MM.1S (cell line): ENCODE data around the gene FOSB.
"Not testable (repeated sequence)": the region's sequence is repeated elsewhere in the genome, so short reads cannot be mapped to it uniquely, and the experiment has no call there.

ENCODE experiments used
- DNase-seq: peaks from one replicate; pipeline ENCODE4 v3.0.0-alpha.2; 2015
- H2AFZ ChIP-seq: fragments of 300-600 bp; sonication (generic); 2 replicates; pipeline ENCODE4 v1.6.0; 2016; ENCODE audit warnings: antibody characterized with exemption, low read length
- H3F3A ChIP-seq: fragments of 300-600 bp; sonication (generic); 2 replicates; pipeline ENCODE4 v1.6.1; 2016; ENCODE audit warnings: mild to moderate bottlenecking, antibody characterized with exemption, low read length, moderate library complexity, mixed read lengths; ENCODE audit not compliant: insufficient read depth
- H3K27ac ChIP-seq: fragments of 300-600 bp; sonication (generic); 2 replicates; pipeline ENCODE4 v1.5.1; 2016; ENCODE audit warnings: mild to moderate bottlenecking, low read length
- H3K27me3 ChIP-seq: fragments of 300-600 bp; sonication (generic); replicated peaks from 2 replicates; pipeline ENCODE4 v1.6.0; 2016; ENCODE audit warnings: low read length; ENCODE audit not compliant: insufficient read depth
- H3K36me3 ChIP-seq: fragments of 300-600 bp; sonication (generic); replicated peaks from 2 replicates; pipeline ENCODE4 v1.6.1; 2016; ENCODE audit warnings: mild to moderate bottlenecking, low read length, mixed read lengths; ENCODE audit not compliant: insufficient read depth
- H3K4me1 ChIP-seq: fragments of 300-600 bp; sonication (generic); 2 replicates; pipeline ENCODE4 v1.6.1; 2016; ENCODE audit warnings: low read length, mixed read lengths
- H3K4me2 ChIP-seq: fragments of 300-600 bp; sonication (generic); 2 replicates; pipeline ENCODE4 v1.6.0; 2016; ENCODE audit warnings: low read depth, low read length
- H3K4me3 ChIP-seq: fragments of 300-600 bp; sonication (generic); 2 replicates; pipeline ENCODE4 v1.5.1; 2016; ENCODE audit warnings: low read length, mixed read lengths
- H3K79me2 ChIP-seq: fragments of 300-600 bp; sonication (generic); 2 replicates; pipeline ENCODE4 v1.6.1; 2016; ENCODE audit warnings: mixed run types, low read length, mixed read lengths
- H3K9ac ChIP-seq: fragments of 300-600 bp; sonication (generic); 2 replicates; pipeline ENCODE4 v1.6.1; 2016; ENCODE audit warnings: low read length, mixed read lengths
- H3K9me2 ChIP-seq: fragments of 300-600 bp; sonication (generic); replicated peaks from 2 replicates; pipeline ENCODE4 v1.6.1; 2016; ENCODE audit warnings: mild to moderate bottlenecking, low read length, mixed read lengths; ENCODE audit not compliant: insufficient read depth
- H3K9me3 ChIP-seq: fragments of 300-600 bp; sonication (generic); replicated peaks from 2 replicates; pipeline ENCODE4 v1.6.1; 2016; ENCODE audit warnings: mild to moderate bottlenecking, low read length, mixed read lengths; ENCODE audit not compliant: insufficient read depth
- H4K20me1 ChIP-seq: fragments of 300-600 bp; sonication (generic); 2 replicates; pipeline ENCODE4 v1.6.1; 2016; ENCODE audit warnings: mild to moderate bottlenecking, low read length, moderate library complexity, mixed read lengths; ENCODE audit not compliant: insufficient read depth
- EZH2 ChIP-seq: fragments of 300-600 bp; sonication (generic); optimal IDR thresholded peaks from 2 replicates; pipeline ENCODE3; 2017; ENCODE audit warnings: low read depth, mild to moderate bottlenecking, antibody characterized with exemption, low read length, mixed read lengths
- EZH2phosphoT487 ChIP-seq: fragments of 300-600 bp; sonication (generic); IDR thresholded peaks from 2 replicates; pipeline ENCODE4 v1.6.1; 2018; ENCODE audit warnings: antibody characterized with exemption, low read length
- TF ChIP-seq, protein P1 (sequence below): fragments of 300-600 bp; sonication (generic); IDR thresholded peaks from 2 replicates; pipeline ENCODE4 v1.5.1; 2016; ENCODE audit warnings: antibody characterized with exemption, low read length, mixed read lengths

FOSB gene

DNA sequence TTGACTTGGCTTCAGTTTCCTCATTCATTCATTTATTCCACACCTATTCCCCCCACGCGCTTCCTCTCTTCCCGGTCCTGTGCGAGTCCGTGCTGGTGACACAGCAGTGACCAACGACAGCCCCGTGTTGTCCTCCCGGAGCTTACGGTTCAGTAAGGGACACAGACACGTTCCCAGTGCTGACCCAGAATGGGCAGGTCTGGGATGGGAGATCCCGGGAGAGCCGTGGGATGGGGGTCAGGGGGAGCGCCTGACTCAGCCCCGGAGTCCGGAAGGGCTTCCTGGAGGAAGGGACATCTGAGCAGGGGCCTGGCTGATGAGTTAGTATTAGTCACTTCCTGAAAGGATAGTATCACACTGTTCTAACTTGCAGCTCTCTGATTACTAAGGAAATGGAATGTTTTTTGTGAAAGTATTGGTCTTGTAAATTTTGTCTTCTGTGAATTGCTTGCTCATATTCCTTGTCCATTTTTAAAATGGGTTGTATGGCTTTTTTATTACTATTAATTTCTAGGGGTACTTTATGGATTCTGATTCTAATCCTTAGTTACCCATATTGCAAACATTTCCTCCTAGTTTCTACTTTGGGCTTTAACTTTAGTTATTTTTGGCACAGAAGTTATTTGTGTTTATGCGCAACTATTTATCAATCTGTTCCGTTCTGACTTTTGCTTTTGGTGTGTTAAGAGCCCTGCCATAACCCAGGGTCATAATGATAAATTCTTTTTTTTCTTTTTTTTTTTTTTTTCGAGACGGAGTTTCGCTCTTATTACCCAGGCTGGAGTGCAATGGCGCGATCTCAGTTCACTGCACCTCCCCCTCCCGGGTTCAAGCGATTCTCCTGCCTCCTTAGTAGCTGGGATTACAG is 43.4 kb upstream of the FOSB start:
- TF ChIP-seq EZH2 (no peak), EZH2phosphoT487 (no peak)
- TF ChIP-seq, protein P1, sequence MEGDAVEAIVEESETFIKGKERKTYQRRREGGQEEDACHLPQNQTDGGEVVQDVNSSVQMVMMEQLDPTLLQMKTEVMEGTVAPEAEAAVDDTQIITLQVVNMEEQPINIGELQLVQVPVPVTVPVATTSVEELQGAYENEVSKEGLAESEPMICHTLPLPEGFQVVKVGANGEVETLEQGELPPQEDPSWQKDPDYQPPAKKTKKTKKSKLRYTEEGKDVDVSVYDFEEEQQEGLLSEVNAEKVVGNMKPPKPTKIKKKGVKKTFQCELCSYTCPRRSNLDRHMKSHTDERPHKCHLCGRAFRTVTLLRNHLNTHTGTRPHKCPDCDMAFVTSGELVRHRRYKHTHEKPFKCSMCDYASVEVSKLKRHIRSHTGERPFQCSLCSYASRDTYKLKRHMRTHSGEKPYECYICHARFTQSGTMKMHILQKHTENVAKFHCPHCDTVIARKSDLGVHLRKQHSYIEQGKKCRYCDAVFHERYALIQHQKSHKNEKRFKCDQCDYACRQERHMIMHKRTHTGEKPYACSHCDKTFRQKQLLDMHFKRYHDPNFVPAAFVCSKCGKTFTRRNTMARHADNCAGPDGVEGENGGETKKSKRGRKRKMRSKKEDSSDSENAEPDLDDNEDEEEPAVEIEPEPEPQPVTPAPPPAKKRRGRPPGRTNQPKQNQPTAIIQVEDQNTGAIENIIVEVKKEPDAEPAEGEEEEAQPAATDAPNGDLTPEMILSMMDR = no peak
- H3K9me2 ChIP-seq = no peaks in the 10 kb centered on the region
- no peaks in the 10 kb centered on the region for H3K9me3 ChIP-seq
- H3K9ac ChIP-seq = peak overlapping the region; percentile 75
- H2AFZ ChIP-seq = peak overlapping the region; percentile 70
- peak; percentile 50 for DNase-seq
- H3K27ac ChIP-seq = peak overlapping the region; percentile 93
- H3K4me2 ChIP-seq = peak overlapping the region; percentile 95
- no peaks in the 10 kb centered on the region for H3K36me3 ChIP-seq
- peaks cover 7% of the 10 kb centered on the region; the same call in 1 of the 2 replicates for H3K27me3 ChIP-seq
- H3K4me3 ChIP-seq = peak overlapping the region; percentile 66
- H3K79me2 ChIP-seq = peaks cover 12% of the 10 kb centered on the region
- no peaks in the 10 kb centered on the region for H4K20me1 ChIP-seq
- H3K4me1 ChIP-seq = peaks cover 15% of the 10 kb centered on the region
- peaks cover 38% of the 10 kb centered on the region for H3F3A ChIP-seq

DNA sequence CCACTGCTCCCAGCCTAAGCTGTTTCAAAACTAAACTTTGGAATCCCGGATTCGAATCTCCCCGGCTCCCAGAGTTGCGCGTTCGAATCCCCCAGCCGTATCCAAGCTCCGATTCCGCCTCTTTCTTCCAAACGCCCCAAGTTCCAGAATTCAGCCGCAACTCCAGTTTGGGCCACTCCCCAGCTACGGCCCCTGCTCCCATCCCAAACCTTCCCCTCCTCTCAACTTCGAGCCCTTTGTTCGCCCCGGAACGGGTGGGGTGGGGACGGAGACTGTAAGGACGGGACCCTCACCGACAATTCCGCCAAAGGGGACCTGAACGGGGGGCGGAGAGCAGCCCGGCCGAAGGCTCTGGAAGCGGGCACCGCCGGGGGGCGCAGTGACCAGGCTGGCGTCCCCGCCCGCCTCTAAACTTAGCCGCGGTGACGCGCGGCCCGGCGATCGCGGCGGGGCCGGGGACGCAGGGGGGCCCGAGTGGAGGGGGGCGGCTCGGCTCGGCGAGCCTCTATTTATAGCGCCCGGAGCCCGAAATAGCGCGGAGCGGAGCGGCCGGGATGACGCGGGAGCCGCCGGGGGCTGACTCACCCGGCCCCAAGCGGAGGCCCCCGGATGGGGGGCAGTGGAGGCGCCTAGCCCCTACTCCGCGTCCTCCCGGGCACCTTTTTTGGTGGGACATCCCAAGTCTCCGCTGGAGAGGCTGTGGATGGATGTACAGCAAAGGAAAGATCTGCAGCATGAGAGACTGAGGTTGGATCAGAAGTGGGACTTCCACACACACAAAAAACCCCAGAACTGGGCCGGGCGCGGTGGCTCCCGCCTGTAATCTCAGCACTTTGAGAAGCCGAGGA is 39.2 kb upstream of the FOSB start:
- Histone ChIP-seq H3K9me2 (no peaks in the 10 kb centered on the region), H3K4me3 (peak overlapping the region; percentile 44), H3K9me3 (no peaks in the 10 kb centered on the region), H3K4me2 (peak overlapping the region; percentile 64), H3K27me3 (peaks cover 7% of the 10 kb centered on the region; the same call in 1 of the 2 replicates), H3F3A (peaks cover 28% of the 10 kb centered on the region), H3K9ac (peak overlapping the region; percentile 25; the same call in 1 of the 2 replicates), H3K36me3 (no peaks in the 10 kb centered on the region), H3K4me1 (peaks cover 7% of the 10 kb centered on the region; the same call in 1 of the 2 replicates), H2AFZ (peak overlapping the region; percentile 43; the same call in 1 of the 2 replicates), H3K79me2 (no peaks in the 10 kb centered on the region), H3K27ac (no peak overlapping the region), H4K20me1 (no peaks in the 10 kb centered on the region)
- no peak for DNase-seq
- TF ChIP-seq, protein P1 = peak; percentile 34
- TF ChIP-seq EZH2 = no peak

DNA sequence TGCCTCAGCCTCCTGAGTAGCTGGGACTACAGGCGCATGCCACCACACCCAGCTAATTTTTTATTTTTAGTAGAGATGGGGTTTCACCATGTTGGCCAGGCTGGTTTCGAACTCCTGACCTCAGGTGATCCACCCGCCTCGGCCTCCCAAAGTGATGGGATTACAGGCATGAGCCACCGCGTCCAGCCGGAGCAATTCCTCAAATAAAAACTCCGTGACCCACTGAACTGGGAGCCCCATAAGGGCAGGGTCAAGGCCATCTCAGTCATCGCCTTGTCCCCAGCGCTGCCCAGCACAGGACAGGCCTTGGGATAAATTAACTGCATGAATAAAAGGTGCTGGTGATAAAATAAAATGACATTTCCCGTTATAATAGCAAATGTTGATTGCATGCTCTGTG is 37.9 kb upstream of the FOSB start:
- H2AFZ ChIP-seq, H3K79me2 ChIP-seq, DNase-seq, H3K36me3 ChIP-seq, H3K9ac ChIP-seq, H3K27ac ChIP-seq, H3K4me1 ChIP-seq, H3K9me3 ChIP-seq, H3K27me3 ChIP-seq, H3K4me3 ChIP-seq, H3K4me2 ChIP-seq, H3K9me2 ChIP-seq, H4K20me1 ChIP-seq: not testable (repeated sequence)
- H3F3A ChIP-seq = peaks cover 16% of the 10 kb centered on the region; the same call in 1 of the 2 replicates

DNA sequence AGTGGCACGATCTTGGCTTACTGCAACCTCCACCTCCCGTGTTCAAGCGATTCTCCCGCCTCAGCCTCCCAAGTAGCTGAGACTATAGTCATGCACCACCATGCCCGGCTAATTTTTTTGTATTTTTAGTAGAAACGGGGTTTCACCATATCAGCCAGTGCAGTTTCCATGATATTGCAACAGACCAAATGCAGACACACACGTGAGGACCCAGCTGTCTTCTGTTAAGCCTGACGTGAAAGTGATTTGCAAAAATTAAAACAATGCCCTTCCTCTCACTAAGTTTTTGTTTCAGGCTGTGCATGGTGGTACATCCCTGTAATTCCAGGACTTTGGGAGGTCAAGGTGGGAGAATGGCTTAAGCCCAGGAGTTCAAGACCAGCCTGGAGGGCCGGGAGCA is 36.8 kb upstream of the FOSB start:
- H3K9me3 ChIP-seq, H3K4me2 ChIP-seq, H3K79me2 ChIP-seq, H3F3A ChIP-seq, H3K27me3 ChIP-seq, H3K27ac ChIP-seq, H3K4me1 ChIP-seq, H3K9me2 ChIP-seq, H3K4me3 ChIP-seq, H2AFZ ChIP-seq, DNase-seq, H4K20me1 ChIP-seq, H3K36me3 ChIP-seq, H3K9ac ChIP-seq: not testable (repeated sequence)

DNA sequence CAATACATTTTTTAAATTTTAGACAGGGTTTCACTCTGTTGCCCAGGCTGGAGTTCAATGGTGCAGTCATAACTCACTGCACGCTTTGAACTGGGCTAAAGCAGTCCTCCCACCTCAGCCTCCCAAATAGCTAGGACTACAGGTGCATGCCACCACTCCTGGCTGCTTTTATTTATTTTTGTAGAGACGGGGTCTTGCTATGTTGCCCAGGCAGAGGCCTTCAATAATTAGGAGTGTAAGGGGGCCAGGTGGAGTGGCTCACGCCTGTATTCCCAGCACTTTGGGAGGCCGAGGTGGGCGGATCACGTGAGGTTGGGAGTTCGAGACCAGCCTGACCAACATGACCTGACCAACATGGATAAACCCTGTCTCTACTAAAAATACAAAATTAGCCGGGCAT is 35.3 kb upstream of the FOSB start:
- H2AFZ ChIP-seq, H3K27ac ChIP-seq, H3K27me3 ChIP-seq, H3K9ac ChIP-seq, DNase-seq, H3K9me3 ChIP-seq, H3K4me1 ChIP-seq, H3K4me2 ChIP-seq, H3K36me3 ChIP-seq, H3K79me2 ChIP-seq, H3K9me2 ChIP-seq, H4K20me1 ChIP-seq, H3K4me3 ChIP-seq, H3F3A ChIP-seq: not testable (repeated sequence)
